TTC549 (cell line): ENCODE measurements around the gene CCDC80.
"Not testable (repeated sequence)": the region's sequence is repeated elsewhere in the genome, so short reads cannot be mapped to it uniquely, and the experiment has no call there.

Source experiments
- FAIRE-seq: peaks from 2 replicates; lab custom pipeline; 2012; peaks lifted over from hg19 to GRCh38; lab: Jason Lieb, UNC

Gene CCDC80

DNA sequence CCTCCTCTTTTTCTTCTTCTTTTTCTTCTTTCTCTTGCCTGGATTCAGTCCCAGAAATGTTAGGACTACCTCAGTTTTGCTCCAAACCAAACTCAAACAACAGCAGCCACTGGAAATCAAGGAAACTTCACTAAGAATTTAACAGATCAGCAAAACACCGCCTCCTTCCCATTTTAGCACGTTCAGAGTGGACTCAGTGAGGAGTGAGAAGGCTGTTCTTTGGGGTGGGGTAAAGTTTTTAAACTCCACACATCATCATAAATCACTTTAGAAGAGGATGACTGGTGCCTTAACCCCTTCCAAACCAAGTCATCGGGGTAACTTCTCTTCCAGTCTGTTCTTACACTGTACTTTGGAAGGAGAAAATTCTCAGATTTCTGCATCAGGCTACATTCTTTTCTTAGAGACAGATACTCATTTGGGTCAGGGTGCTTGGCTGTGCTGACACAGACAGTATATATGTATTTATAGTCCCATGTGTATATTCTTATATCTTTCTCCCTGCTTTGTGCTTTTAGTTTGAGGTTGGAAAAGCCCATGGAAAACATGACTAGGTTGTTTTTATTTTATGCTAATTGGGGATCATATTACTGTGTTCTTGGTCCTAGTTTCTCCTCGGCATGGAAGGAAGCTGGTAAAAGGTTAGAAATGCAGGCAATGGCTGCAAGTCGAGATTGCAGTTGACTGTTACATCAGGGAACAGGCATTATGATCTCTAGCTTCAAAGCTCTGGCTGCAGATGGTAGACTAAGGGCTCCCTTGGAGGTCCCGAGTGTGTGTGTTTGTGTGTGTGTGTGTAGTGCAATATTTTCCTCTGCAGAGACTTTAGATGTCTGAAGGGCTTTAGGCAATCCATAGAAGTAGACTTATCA lies at the start of gene CCDC80:
Gene CCDC80, minus strand, starts transcription at position 214 of the 872 bp plus-strand sequence. CDS start 1,238 bp downstream, outside the sequence.
- peak; percentile 9 for FAIRE-seq

- FAIRE-seq: no peak
These were observed 49.0 kb upstream of the CCDC80 start for GRCh38 chr3:112689989-112690388.

DNA sequence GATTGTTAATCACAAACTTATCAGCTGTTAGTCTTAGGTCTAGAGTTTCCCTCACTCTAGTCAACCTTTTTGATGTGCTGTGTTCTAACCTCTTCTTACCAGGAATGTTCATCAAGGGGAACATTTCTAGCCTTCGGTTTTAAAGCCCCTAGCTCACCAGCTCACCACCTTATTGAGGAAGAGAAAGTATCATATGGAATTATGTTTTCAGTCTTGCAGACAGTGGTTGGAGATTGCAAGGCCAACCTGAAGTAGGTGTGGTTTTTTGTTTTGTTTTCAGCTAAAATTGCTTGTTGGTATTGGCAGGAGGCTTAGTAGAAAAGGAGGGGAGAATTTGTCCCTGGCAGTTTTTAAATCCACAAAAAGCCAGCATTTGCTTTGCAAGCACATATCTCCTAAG lies 48.4 kb upstream of the CCDC80 start:
- no peak for FAIRE-seq

- FAIRE-seq: no peak
These were observed 47.9 kb upstream of the CCDC80 start for GRCh38 chr3:112688819-112689218.

DNA sequence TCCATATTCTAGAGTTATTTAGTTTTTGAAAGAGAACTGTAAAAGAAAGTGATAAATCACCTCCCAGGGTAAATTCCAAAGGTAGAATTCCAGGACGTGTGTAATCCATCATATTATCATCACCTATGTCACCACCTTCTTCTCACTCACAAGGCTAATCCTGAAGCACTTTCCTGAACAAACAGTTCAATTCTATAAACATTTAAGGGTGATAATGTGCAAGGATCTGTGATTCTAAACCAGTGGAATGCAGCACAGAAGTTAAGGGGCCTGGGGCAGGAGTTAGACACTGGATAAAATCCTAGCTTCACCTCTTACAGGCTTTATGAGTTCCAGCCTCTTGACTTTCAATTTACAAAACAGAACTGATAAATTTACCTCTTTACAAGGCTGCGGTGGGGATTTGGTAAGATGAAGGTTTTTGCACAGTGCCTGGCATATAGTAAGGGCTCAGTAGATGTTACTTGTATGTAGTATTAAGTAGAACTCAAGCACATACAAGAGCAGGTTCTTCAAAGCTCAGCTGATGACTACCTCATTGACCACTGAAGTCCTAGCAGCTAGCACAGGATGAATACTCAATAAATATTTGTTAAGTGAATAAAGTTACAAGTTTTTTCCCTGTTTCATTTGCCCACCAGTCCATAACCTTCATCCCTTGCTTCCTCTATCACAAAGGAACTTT lies 47.3 kb upstream of the CCDC80 start:
- no peak for FAIRE-seq

- FAIRE-seq: no peak
These were observed 46.7 kb upstream of the CCDC80 start for GRCh38 chr3:112687616-112688015.

GRCh38 chr3:112687211-112687610 lies 46.3 kb upstream of the CCDC80 start:
- FAIRE-seq: no peak

- FAIRE-seq: no peak
These were observed 45.2 kb upstream of the CCDC80 start for GRCh38 chr3:112685956-112686799.

DNA sequence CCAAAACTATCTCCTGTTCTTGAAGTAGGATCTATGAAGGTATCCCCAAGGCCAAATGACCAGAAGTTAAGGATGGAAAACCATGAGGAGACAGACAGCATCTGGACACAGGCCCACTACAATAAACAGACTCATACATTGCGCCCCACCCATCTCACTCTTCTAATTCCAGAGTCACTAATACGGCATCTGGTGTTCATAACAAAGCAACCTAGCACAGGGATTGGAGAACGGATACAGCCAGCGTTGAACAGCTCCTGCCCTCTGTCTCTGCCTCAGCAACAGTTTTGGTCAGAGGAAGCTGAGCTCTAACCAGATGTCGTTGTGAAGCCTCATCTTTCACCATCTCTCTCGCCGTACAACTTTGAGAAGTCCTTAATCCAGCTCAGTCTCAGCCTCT lies 44.5 kb upstream of the CCDC80 start:
- no peak for FAIRE-seq

- no peak for FAIRE-seq
These were observed 41.4 kb upstream of the CCDC80 start for GRCh38 chr3:112682361-112682760.

GRCh38 chr3:112681822-112682325 lies 40.9 kb upstream of the CCDC80 start:
- FAIRE-seq: no peak

DNA sequence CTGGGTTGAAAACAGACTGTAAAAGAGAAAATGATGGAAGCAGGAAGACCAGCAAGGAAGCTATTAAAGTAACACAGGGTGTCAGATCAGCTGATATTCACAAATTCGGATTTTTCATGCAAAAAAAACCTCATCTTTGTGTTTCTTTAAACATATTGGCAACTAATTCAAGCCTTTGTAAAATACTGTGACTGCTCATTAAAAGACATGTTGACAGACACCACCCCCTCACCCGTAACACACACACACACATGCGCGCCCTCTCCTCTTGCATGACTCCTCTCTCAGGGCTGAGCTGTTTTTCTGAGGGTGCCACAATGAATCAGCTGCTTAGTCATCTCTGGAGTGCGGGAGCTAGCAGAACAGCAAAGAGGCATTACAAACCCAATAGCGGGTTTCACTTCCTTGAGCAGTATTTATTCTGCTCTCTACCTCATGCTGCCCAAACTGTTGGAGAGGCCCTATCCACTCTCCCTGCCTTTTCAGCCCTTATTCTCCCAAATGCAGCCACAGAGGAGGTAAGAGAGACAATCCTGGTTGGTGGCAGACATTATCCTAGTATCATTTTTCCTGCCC lies 35.8 kb upstream of the CCDC80 start:
- no peak for FAIRE-seq

DNA sequence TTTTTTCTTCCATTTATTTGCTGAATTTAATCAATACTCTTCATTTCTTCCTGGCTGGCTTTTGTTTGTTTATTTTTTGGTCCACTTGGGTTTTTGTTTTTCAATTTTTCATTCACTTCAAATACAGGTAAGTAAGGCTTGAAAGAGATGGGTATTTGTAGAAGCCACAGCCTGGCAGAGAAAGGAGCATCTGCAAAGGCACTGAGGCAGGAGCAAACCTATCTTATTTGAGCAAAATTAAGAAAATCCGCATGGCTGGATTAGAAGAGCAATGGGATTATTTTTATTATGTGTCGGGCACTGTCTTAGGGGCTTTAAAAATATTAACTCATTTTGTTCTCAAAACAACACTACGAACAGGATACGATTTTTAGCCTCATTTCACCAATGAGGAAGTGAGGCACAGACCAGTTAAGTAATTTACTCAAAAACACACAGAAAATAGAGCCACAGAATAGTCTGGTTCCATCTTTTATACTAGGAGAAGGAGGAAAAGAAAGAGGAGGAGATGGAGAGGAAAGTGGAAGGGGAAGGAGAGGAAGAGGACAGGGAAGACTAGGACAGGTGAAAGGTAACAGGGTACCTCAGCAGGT lies 35.1 kb upstream of the CCDC80 start:
- no peak for FAIRE-seq

DNA sequence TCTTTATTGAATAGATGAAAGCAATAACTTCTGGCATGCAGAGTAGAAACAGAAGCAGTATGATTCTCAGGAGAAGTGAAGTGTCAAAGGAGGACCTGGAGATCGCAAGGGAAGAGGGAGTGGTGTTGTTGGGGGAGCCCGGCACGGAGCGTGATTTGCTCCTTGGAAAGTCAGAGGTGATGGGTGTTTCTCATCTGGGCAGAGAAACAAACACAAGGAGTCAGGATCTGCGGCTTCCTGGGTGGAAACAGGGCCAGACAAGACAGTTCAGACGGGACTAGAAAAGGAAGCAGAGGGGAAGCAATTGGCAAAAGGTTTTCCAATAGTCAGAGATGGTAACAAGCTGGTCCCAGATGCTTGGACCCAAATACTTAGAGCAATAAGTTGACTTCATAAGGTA lies 34.4 kb upstream of the CCDC80 start:
- no peak for FAIRE-seq

DNA sequence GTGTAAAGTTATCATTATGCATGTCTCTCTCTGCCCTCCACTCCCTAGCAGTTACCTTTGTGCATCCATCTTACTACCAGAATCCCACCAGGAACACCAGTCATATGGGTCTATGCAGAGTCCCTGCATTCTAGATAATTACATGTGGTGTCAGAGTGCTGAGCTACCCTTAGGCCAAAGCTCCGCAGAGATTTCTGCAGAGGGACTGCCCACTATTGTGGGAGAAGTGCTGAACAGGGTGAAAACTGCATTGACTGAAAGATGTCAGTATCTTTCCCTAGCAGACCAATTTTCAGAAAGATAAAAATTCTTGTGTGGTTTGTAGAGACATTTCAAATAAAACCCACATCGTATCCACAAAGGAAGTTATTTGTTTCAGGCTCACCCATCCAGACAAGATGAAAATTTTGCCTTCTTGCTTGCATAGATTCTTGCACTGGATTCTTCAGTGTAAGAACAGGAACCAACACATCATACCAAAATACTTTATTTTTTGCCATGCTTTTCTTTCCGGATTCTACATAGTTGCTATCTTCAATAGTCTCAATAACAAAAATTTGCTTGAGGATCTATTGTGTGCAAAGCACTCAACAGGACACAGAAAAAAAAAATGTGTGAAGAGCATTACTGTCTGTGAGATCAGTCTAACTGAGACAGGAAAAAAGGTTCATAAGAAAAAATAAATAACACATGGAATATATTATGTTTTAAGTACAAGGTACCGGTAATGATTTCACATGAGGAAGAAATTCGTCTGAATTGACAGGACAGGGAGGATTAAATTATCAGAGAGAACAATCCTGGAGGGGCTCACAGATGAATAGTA lies 32.0 kb upstream of the CCDC80 start:
- no peak for FAIRE-seq

GRCh38 chr3:112671930-112672715 lies 31.2 kb upstream of the CCDC80 start:
- FAIRE-seq: no peak

DNA sequence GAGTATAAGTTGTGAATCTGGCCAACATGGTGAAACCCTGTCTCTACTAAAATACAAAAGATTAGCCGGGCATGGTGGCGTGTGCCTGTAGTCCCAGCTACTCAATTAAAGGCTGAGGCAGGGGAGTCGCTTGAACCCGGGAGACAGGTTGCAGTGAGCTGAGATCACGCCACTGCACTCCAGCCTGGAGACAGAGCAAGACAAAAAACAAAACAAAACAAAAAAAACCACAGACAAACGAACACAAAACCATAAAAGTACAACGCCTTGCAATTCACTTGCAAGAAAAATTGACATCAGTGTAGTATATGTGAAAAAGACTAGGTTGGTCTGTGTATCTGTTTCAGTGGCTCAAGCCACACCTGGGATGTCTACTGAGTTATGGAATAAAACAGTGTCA lies 29.9 kb upstream of the CCDC80 start:
- no peak for FAIRE-seq

GRCh38 chr3:112667599-112667998 lies 26.7 kb upstream of the CCDC80 start:
- no peak for FAIRE-seq

GRCh38 chr3:112665009-112665408 lies 24.1 kb upstream of the CCDC80 start:
- not testable (repeated sequence) for FAIRE-seq

GRCh38 chr3:112656043-112656442 lies 15.1 kb upstream of the CCDC80 start:
- FAIRE-seq: no peak
